ENCODE data around the gene DYNLT3.

DYNLT3 gene

DNA sequence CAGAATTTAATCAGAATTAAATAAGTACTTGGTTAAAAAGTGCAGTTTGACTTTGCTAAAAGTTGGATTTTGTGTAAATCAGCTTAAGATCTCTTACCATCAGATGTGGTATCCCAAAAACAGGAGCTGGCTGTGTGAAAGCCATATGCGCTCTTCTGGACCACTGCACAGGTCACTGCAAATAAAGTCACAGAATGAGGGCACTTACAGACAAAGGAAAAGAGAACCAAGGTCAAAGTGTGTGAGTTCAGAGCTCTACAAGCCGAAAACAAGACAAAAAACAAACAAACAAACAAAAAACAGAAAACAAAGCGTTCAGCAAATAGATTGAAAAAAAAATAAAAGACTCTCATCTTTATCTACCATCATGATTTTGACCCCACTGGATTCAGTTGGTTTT lies 6.4 kb downstream of the DYNLT3 start:
- ATAC-seq: no peak

GRCh38 chrX:37834937-37835336 lies 12.4 kb downstream of the DYNLT3 start:
- no peak for ATAC-seq

GRCh38 chrX:37830371-37830770 lies 17.0 kb downstream of the DYNLT3 start:
- no peak for ATAC-seq

DNA sequence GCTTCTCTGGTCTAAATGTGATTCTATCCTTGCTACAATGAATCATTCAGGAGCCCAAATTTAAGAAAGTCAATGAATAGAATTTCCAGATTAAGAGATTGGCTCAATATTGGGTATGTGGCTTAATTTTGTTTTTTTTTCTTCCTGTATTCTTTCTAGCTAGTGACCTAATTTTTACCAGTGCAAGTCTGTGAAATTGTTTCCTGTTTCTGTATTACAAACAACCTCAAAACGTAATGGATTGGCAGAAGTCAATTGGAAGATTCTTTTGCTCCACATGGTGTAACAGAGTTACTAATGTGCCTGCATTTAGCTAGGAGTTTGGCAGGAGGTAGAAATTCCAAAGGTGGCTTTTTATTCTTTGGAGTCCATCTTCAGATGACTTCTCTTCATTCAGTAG lies 17.6 kb downstream of the DYNLT3 start:
- ATAC-seq: no peak

GRCh38 chrX:37825215-37825842 lies 22.0 kb downstream of the DYNLT3 start:
- ATAC-seq: no peak

DNA sequence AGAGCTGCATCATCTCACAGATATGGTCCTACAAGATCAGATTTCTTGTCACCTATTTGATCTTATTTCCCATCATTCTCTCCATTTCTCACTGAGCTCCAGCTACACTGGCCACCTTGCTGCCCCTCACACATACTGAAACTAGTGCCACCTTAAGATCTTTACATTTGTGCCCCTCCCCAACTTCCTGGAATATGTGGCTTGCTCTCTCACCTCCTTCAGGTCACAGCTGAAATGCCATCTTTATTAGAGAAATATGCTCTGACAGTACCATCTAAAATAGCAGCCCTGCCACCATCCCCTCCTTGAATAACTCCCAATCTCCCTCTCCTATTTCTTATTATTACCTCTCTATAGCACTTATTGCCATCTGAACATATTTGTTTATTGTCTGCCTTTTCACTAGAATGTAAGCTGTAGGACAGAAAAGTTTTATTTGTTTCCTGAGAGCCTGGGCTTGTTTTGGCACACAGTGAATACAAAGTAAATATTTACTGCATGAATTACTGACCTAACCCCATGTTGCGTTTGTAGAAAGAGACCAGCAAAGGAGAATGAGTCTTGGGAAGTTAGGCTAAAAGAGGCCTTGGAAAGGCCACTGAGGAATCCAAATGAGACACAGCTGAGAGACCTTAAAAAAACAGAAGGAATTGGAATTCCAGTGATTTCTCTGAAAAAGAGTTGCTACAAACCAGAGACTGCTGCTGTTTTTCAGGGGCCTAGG lies 22.7 kb downstream of the DYNLT3 start:
- ATAC-seq: no peak

DNA sequence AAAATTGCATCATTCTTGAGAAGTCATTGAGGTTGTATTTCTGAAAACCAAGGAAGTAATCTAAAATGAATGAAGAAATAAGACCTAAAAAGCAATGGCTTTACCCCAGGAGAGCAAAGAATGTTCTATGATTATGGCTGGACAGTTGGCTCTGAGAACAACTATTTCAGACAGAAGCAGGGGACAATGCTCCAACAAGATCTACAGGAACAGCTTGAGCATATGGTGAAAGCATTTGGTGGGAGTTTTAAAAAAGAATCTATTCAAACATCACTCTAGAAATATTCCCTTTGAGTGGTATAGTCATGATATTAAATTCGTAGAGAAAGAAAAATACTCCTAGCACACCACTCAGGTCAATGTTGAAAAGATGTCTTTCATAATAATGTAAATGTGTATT lies 26.7 kb downstream of the DYNLT3 start:
- ATAC-seq: no peak

DNA sequence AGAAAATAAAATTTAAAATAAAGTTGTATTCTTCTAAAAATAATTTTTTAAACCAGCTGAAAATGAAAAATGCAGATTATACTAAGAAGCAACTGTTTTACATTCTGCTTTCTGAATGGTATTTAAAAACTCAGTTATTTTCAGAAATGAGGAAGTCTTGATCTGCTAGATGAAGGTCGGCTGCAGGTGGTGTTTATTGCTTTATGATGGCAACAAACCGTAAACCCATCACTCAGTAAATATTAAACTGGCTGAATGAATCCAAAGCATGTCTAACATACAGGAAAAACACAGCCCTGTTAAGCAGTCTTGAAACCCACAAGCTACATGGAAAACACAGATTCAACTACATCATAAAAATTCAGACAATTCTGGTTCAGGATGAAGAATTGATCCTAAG lies 29.3 kb downstream of the DYNLT3 start:
- ATAC-seq: no peak

- ATAC-seq: no peak
These were observed 29.8 kb downstream of the DYNLT3 start for GRCh38 chrX:37817579-37817978.

DNA sequence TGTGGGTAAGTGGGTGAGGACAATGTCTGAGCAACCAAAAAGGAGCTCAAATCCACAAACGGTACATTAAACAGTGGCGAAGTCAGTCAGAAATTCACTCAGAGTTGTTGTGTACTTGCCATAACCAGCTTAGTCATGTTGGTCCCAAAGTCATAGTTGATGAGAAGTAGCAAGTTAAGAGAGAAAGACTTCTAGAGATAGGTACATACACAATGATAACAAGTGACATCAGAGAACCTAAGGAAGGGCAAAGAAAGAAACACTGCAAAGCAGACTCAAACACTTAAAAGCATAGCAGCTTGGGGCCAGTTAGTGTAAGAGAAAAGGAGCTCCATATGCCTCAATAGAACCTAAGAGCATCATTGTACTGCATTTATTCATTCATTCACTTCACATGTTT lies 30.2 kb downstream of the DYNLT3 start:
- ATAC-seq: no peak

DNA sequence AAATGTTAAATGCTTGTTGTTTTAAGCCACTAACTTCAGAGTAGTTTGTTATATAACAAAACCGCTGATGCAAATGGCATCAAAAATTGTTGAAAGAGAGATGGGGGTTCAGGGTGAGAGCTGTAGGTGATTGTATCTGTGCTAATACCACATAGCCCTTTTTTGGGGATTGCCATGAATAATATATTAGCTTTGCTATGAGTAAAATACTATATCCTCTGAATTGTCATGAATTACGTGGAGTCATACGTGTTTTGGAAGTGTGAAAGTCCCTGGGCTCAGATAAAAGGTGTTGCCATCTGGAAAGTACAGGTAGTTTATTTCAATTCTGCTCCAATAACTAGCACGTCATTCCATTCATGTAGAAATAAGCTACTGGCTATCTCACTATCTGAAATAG lies 30.6 kb downstream of the DYNLT3 start:
- peak in 1 of 2 donors; percentile 20 for ATAC-seq

- ATAC-seq: no peak
These were observed 32.0 kb downstream of the DYNLT3 start for GRCh38 chrX:37815366-37815765.

DNA sequence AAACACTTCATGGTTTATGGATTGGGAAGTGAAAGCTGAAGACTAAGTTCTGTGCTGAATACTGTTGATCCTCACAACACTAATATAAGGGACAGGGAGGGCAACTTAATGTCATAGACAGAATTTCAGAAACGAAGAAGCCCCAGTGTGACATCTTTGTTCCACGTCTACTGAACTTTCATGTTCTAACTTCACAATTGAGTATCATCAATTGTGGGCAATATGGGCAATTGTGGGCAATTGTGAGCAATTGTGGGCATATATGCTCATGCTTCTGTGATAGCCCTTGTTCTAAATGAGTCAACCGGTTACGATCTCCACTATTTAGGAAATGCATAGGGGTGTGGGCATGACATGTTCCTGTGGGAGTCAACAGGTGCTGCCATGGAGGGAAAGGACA lies 33.8 kb downstream of the DYNLT3 start:
- peak in 1 of 2 donors; percentile 33 for ATAC-seq

DNA sequence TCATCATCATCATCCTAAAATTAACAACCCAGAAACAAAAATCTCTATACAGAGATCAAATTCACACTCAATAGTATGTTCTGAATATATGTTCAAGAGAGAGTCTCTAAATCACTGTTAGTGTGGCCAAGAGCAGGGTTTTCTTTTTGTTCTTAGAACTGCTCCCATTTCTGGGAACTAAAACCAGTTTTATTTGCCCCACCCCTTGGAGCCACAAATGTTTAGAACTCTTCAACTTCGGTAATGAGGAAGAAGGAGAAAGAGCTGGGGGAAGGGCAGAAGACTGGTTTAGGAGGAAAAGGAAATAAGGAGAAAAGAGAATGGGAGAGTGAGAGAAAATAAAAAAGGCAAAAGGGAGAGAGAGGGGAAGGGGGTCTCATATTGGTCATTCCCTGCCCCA lies 35.3 kb downstream of the DYNLT3 start:
- no peak for ATAC-seq

DNA sequence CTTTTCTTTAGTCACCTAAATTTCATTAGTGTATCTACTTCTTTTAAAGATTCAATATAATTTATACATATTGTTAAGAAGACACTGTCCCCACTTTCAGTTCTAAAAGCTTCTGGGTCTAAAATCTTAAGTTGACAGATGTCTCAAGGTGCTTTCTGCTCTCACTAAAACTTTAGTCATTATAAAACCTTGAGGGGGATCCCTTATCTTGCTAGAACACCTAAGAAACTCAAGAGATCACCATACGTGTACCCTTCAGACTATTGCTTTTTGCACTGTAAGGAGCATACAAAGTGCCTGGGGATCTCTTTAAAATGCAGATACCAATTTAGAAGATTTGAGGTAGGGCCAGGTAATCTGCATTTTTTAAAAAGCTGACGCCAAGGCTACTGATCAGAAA lies 37.4 kb downstream of the DYNLT3 start:
- ATAC-seq: no peak

DNA sequence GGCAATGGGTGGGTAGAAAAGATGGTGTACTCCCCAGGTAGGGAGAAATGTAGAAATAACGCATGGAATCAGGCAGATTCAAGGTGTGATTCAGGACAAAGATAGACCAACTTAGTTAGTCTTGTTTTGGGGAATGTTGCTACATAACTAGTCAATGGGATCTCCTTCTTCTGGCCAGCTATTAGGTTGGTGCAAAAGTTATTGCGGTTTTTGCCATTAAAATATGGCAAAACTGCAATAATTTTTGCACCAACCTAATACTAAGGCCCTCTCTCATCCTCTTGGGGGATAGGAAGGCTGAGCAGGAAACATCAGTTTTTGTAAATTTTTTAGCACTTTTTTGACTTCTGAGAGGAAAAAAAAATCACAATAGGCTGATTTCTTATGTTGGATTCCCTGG lies 44.3 kb downstream of the DYNLT3 start:
- no peak for ATAC-seq

DNA sequence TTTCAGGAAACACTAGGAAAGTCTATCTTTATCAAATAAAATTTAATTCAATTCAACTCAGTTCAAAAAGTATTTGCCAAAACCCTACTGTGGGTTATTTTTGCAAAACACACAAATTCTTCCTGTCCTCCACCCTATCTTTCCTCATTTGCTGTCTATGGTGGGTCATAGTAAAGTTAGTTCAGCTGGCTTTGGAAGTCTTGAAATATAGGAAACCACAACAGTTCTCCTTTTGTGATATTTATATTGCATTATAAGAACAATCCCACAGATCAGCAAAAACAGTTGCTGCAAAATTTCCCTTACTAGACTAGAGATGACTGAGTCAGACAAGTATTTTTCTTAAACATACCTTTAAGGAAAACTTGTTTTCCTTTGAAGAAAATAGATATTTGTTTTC lies 45.3 kb downstream of the DYNLT3 start:
- no peak for ATAC-seq

GRCh38 chrX:37800717-37801116 lies 46.7 kb downstream of the DYNLT3 start:
- ATAC-seq: no peak

DNA sequence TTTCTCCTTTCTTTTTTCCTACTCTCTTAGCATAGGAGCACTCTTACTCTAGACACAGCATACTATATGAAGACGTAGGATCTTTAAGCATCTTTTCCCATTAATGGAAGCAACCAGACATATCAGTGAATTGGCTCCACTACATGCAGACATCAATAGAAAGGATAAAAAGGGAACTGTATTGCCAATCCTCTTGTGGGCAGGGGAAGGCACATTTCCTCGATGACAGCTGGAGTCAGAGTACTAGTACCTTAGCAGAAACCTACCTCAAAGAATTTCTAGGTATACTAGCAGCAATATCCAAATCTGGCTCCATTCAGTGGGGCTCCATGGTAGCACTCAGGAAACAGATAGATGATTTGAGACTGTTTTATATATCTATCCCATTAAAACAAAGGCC lies 47.4 kb downstream of the DYNLT3 start:
- no peak for ATAC-seq

- ATAC-seq: no peak
These were observed 50.6 kb downstream of the DYNLT3 start for GRCh38 chrX:37796805-37797204.

- no peak for ATAC-seq
These were observed 51.1 kb downstream of the DYNLT3 start for GRCh38 chrX:37796310-37796709.
